ENCODE measurements around the gene NAP1L5. TPM values are rescaled to one million over a fixed set of nuclear protein-coding genes. Genes with fewer than 3 reads are reported as not detected.

NAP1L5 gene
- total and polyA plus RNA-seq, 4 donors, result 2.0 to 10.0 (median 2.9) TPM

DNA sequence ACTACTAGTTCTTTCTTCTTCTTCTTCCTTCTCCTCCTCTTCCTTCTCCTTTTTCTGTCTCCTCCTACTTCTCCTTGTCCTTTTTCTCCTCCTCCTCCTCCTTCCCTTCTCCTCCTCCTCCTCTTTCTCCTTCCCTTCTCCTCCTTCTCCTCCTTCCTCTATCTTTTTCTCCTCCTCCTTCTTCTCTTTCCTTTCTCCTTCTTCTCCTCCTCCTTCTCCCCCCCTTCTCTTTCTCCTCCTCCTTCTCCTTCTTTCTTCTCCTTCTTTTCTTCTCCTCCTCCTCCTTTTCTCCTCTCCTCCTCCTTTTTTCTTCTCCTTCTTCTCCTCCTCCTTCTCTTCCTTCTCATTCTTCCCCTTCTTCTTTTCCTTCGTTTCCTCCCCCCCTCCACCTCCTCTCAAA, 21.8 kb upstream of the NAP1L5 start (continued):
- TF ChIP-seq, protein P1, sequence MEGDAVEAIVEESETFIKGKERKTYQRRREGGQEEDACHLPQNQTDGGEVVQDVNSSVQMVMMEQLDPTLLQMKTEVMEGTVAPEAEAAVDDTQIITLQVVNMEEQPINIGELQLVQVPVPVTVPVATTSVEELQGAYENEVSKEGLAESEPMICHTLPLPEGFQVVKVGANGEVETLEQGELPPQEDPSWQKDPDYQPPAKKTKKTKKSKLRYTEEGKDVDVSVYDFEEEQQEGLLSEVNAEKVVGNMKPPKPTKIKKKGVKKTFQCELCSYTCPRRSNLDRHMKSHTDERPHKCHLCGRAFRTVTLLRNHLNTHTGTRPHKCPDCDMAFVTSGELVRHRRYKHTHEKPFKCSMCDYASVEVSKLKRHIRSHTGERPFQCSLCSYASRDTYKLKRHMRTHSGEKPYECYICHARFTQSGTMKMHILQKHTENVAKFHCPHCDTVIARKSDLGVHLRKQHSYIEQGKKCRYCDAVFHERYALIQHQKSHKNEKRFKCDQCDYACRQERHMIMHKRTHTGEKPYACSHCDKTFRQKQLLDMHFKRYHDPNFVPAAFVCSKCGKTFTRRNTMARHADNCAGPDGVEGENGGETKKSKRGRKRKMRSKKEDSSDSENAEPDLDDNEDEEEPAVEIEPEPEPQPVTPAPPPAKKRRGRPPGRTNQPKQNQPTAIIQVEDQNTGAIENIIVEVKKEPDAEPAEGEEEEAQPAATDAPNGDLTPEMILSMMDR (IDR thresholded peaks at IDR 0.05; ENCODE audit: low read depth, low read length, missing input control), result no peak
- TF ChIP-seq, protein P2, sequence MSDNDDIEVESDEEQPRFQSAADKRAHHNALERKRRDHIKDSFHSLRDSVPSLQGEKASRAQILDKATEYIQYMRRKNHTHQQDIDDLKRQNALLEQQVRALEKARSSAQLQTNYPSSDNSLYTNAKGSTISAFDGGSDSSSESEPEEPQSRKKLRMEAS (IDR thresholded peaks at IDR 0.05), result no peak
- no peak for TF ChIP-seq HNF4G (IDR thresholded peaks at IDR 0.05)
- TF ChIP-seq TAF1 (conservative IDR thresholded peaks at IDR 0.05), result no peak
- TF ChIP-seq RXRA (IDR thresholded peaks at IDR 0.05), result no peak

DNA sequence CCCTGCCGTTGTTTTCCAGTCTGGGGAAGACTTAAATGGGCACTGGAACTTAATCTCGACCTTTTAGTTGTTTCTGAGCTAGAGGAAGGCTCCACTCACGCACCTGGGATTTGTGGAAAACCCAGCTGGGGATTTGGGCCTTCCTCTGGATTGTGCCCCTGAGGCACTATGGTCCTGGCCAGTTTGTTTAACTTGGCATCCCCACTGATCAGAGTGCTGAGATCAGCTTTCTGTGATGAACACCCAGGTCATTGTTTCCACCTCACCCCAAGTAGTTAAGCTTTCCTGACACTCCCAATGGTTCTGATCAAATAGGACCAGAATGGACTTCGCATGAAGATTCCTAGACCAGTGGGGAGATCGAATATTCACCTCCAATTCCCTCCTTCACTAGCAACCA, 20.5 kb upstream of the NAP1L5 start:
- no peak for DNase-seq (ENCODE audit: low spot score)
- H3K4me1 ChIP-seq (ENCODE audit: control insufficient read depth in 4 of 4, insufficient read depth in 4 of 4, low read length in 3 of 4), result peaks cover 4 to 19% (median 11%) of the 10 kb centered on the region in 4 donors
- no peak overlapping the region for H3K4me3 ChIP-seq (ENCODE audit: low read depth in 1 of 3, low read length in 3 of 3)
- no peak overlapping the region for H3K27ac ChIP-seq (ENCODE audit: low read depth in 1 of 2, low read length in 2 of 2)
- WGBS, result 89% methylated on average over 5 of the region's 5 CpGs
- no peaks in the 10 kb centered on the region for H3K27me3 ChIP-seq (ENCODE audit: control insufficient read depth in 4 of 4, insufficient read depth in 4 of 4, low read length in 3 of 4)
- no peak overlapping the region for H3K9ac ChIP-seq (ENCODE audit: low read depth in 1 of 2, low read length in 2 of 2)
- peaks cover 0 to 15% (median 4%) of the 10 kb centered on the region in 4 donors for H3K36me3 ChIP-seq (ENCODE audit: control insufficient read depth in 4 of 4, insufficient read depth in 3 of 4, low read depth in 1 of 4, low read length in 3 of 4)
- peaks cover 0 to 6% (median 3%) of the 10 kb centered on the region in 4 donors for H3K9me3 ChIP-seq (ENCODE audit: control insufficient read depth in 4 of 4, low read length in 3 of 4)
- TF ChIP-seq FOXA1 (IDR thresholded peaks at IDR 0.05), result no peak
- TF ChIP-seq, protein P3, sequence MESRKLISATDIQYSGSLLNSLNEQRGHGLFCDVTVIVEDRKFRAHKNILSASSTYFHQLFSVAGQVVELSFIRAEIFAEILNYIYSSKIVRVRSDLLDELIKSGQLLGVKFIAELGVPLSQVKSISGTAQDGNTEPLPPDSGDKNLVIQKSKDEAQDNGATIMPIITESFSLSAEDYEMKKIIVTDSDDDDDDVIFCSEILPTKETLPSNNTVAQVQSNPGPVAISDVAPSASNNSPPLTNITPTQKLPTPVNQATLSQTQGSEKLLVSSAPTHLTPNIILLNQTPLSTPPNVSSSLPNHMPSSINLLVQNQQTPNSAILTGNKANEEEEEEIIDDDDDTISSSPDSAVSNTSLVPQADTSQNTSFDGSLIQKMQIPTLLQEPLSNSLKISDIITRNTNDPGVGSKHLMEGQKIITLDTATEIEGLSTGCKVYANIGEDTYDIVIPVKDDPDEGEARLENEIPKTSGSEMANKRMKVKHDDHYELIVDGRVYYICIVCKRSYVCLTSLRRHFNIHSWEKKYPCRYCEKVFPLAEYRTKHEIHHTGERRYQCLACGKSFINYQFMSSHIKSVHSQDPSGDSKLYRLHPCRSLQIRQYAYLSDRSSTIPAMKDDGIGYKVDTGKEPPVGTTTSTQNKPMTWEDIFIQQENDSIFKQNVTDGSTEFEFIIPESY (IDR thresholded peaks at IDR 0.05), result no peak

DNA sequence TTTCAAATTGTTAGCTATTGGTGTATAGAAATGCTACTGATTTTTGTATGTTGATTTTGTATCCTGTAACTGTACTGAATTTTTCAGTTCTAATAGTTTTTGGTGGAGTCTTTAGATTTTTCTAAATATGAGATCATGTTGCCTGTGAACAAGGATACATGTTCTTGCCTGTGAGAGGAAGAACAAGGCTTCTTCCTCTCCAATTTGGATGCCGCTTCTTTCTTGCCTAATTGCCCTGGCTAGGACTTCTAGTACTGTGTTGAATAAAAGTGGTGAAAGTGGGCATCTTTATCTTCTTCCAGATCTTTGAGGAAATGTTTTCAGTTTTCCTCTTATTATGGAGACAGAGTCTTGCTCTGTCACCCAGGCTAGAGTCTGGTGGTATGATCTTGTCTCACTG, 16.2 kb upstream of the NAP1L5 start:
- H3K27me3 ChIP-seq (ENCODE audit: control insufficient read depth in 4 of 4, insufficient read depth in 4 of 4, low read length in 3 of 4), result no peaks in the 10 kb centered on the region
- DNase-seq (ENCODE audit: low spot score), result no peak
- 96% methylated on average over 1 of the region's 1 CpG for WGBS
- peaks cover 0 to 9% (median 2%) of the 10 kb centered on the region in 4 donors for H3K4me1 ChIP-seq (ENCODE audit: control insufficient read depth in 4 of 4, insufficient read depth in 4 of 4, low read length in 3 of 4)
- no peak overlapping the region for H3K27ac ChIP-seq (ENCODE audit: low read depth in 1 of 2, low read length in 2 of 2)
- no peak overlapping the region for H3K4me3 ChIP-seq (ENCODE audit: low read depth in 1 of 3, low read length in 3 of 3)
- peaks cover 0 to 15% (median 12%) of the 10 kb centered on the region in 4 donors for H3K36me3 ChIP-seq (ENCODE audit: control insufficient read depth in 4 of 4, insufficient read depth in 3 of 4, low read depth in 1 of 4, low read length in 3 of 4)
- H3K9ac ChIP-seq (ENCODE audit: low read depth in 1 of 2, low read length in 2 of 2), result no peak overlapping the region
- TF ChIP-seq FOXA1 (IDR thresholded peaks at IDR 0.05) (no peak), FOXA2 (IDR thresholded peaks at IDR 0.05) (no peak)
- H3K9me3 ChIP-seq (ENCODE audit: control insufficient read depth in 4 of 4, low read length in 3 of 4), result peaks cover 0 to 6% (median 3%) of the 10 kb centered on the region in 4 donors

DNA sequence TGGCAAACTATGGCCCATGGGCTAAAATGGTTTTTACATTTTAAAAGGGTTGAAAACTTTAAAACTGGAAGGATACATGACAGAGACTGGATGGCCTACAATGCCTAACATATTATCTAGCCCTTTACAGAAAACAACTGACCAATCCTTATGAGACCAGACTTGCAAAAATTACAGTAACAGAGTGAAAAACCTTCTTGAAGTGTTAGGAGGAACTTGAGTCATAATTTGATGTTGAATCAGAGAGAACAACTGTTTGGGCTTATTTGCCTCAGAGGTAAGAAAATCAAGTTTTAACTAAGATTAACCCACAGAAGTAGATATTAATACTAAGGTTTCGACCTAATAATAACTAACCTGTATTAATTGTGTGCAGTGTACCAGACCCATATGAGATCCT, 12.4 kb upstream of the NAP1L5 start:
- H3K27me3 ChIP-seq (ENCODE audit: control insufficient read depth in 4 of 4, insufficient read depth in 4 of 4, low read length in 3 of 4), result no peaks in the 10 kb centered on the region
- peaks cover 0 to 15% (median 8%) of the 10 kb centered on the region in 4 donors for H3K36me3 ChIP-seq (ENCODE audit: control insufficient read depth in 4 of 4, insufficient read depth in 3 of 4, low read depth in 1 of 4, low read length in 3 of 4)

More for the DNA sequence above, 12.4 kb upstream of the NAP1L5 start:
- no peak for TF ChIP-seq NR2F2 (IDR thresholded peaks at IDR 0.05)
- Histone ChIP-seq H3K4me1 (ENCODE audit: control insufficient read depth in 4 of 4, insufficient read depth in 4 of 4, low read length in 3 of 4) (peaks cover 0 to 8% (median 3%) of the 10 kb centered on the region in 4 donors), H3K27ac (ENCODE audit: low read depth in 1 of 2, low read length in 2 of 2) (no peak overlapping the region), H3K4me3 (ENCODE audit: low read depth in 1 of 3, low read length in 3 of 3) (no peak overlapping the region), H3K9me3 (ENCODE audit: control insufficient read depth in 4 of 4, low read length in 3 of 4) (no peaks in the 10 kb centered on the region), H3K9ac (ENCODE audit: low read depth in 1 of 2, low read length in 2 of 2) (no peak overlapping the region)
- DNase-seq (ENCODE audit: low spot score), result no peak
- 98% methylated on average over 1 of the region's 1 CpG for WGBS
